Activated naive CD8-positive, alpha-beta T cell treated with anti-CD3 and anti-CD28 coated beads, Interleukin-2, amount 50 U/mL, for 16 hours (primary cell): ENCODE results near the gene CHRNA1.

Source experiments
- DNase-seq: peaks from one replicate; pipeline ENCODE4 v3.0.0-alpha.2; 2020; ENCODE audit warnings: low read depth, low spot score

The CHRNA1 gene

DNA sequence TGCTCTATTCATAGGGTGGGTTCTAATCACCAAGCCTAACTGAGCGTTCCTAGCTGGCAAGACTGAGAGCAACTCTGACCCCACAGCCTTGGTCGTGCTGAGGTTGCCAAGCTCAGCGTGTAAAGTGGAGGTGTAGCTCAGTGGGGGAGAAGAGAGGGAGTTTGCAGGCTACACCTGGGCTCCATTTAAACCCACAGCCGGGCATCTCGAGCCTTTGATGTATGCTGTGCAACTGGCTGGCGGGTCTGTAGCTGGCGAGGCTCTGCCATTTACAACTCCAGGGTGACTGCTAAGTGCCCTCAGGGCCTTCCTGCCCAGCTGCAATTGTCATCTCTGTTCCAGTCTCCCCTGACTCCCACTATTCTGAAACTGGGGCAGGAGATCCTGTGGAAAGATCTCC is 20.0 kb upstream of the CHRNA1 start:
- no peak for DNase-seq

GRCh38 chr2:174781996-174782395 is 17.7 kb upstream of the CHRNA1 start:
- DNase-seq, result no peak

- no peak for DNase-seq
Measured at GRCh38 chr2:174781298-174781697, 17.0 kb upstream of the CHRNA1 start.

DNA sequence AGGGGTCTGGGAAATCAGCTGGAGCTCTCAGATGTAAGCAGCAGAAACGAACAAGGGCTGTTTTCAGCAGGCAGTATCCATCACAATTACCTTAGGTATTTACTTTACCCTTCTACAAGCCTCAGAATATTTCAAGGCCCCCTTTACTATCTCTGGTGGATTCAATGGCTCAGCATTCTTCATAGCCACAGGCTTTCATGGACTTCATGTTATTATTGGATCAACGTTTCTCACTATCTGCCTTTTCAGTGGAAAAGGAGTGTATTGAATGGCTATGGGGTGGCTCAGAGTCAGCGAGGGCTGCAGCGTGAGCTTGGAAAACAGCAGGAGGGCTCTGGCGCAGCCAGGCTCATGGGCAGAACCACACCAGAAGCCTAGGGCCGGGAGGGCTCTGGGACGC is 16.6 kb upstream of the CHRNA1 start:
- DNase-seq, result no peak

DNA sequence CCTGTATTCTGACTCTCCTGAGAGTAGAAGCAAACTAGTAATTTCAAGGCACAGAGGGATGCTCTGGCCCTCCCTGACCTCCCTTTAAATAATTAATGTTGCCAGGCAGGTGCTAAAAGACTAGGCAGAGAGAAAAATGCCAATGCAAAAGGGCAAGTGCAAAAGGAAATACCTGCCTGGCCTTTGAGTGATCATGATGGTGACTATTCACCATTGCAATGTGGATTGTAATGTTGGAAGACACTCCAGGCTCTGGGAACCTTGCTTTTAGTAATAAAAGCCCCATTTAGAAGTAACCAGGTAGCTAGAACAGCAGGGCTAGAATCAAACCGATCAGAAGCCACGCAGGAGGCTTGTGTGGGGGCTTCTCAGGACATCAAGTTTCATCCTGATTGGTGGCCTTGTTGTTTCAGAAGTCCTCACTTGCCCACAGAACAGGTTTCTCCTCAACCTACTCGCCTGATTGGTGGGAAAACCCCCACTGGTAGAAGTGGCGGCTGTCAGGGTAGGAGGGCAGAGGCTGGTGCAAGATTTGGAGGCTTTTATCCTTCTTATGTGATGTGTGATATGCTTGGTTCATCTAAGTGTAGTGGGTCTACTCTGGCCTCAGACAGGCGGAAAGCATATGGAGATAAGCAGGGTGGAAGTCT is 16.0 kb upstream of the CHRNA1 start:
- no peak for DNase-seq

DNA sequence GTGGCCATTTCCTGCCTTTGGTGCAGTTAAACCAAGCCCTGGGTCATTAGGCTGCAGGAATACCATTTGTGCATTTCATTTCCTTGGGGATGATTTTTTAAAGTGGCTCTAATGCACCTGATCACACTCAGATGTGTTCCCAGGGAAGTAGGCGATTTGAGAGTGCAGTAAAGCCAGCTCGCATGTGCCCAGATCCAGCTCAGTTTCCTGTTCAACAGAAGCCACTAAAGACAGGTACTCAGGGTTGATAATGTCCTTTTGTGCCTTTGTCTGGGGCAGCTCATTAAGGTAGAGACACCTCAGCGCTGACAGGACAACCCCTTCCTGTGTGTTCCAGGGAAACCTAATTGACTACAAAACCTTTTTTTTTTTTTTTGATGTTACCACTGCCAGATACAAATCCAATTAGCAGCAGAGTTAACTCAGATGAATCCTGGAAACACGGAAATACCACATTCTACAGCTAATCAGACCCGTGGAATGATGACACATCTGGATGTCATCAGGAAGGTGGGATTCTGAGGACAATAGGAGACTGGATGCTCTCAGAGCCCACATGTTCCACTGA is 15.2 kb upstream of the CHRNA1 start:
- DNase-seq, result no peak

GRCh38 chr2:174778085-174778981 is 14.1 kb upstream of the CHRNA1 start:
- peak; percentile 40 for DNase-seq

DNA sequence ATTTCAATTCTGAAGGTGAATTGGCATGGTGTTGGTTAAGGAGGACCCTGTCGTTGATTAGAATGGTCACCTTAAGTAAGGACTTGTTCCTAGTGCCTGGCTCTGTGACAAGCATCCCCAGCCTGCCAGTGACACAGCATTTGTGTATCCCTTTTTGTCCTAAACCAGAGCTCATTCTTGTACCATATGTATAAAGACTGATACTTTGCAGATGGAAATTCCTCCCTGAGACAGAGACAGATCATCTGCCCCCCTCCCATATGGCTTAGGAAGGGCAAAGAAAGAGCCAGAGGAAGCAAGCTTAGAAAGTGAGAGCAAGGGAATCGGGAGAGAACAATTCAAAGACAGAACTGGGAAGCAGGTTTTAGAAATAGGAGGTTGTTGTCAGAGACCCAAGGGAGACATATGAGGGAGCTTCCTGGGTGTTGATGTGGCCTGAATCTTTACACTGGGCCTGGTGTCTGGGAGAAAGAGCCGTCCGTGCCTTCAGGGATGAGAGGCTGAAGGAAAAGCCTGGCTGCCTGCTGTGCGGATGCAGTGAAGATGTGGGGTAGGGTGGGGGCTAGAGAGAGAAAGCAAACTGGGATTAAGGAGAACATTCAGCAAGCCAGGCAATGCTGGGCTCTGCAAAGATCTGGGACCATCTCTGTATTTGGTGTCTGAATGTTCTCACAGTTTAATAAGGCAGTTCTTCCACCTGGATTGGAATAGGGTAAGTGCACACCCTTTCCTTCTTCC is 13.2 kb upstream of the CHRNA1 start:
- DNase-seq, result no peak

DNA sequence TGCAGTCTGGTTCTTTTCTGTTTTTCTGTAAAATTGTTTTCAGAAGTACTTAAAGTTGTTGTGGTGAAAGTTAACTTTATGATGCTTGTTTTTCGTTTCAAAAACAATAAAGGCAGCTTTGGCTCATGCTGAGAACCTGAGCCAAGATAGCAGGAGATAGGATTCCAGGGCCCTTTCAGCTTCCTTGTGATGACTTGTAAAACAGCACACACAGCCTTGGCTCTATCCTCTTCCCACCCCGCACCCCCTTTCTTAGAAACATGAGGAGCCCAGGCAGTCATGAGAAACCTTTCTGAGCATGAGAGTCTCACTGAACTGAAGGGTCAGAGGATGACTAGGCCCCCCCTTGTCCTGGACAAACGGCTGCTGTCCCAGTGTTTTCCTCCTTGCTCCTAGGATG is 12.4 kb upstream of the CHRNA1 start:
- DNase-seq, result no peak

GRCh38 chr2:174776223-174776622 is 12.0 kb upstream of the CHRNA1 start:
- no peak for DNase-seq

- DNase-seq, result no peak
Measured at GRCh38 chr2:174775571-174775980, 11.3 kb upstream of the CHRNA1 start.

- DNase-seq, result no peak
Measured at GRCh38 chr2:174774886-174775285, 10.6 kb upstream of the CHRNA1 start.

DNA sequence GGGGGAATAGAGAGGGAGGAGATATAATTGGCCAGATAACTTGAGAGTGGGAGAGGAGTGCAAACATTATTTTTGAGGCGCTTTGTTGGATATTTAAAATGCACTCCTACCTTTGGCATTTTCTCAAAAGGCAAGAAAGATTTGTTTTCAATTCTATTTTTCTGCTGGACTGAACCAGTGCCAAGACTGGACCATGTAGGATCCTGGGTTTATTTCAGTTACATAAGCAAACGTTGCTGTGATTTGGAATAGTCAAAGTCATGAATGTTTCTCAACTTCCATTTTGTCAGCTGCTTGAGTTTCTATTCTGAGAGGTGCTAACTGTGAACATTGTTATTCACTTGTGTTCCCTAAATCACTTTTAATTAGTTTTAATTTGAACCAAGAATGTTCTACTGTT is 8.9 kb upstream of the CHRNA1 start:
- no peak for DNase-seq

DNA sequence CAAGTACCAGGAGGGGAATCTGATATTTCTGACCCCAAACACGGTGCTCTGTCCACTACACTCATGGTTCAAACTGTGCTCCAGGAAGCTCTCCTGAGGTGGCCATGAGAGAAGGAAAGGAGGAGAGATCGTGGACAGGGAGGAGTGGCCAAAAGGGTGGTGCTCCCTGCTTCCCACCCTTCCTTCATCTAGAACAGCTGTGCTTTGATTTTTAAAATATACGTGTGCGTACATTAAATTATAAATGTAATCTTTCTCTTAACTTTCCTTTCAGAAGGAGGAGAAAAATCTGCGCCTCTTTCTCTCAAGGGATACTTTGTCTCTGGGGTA is 8.2 kb upstream of the CHRNA1 start:
- DNase-seq, result no peak

GRCh38 chr2:174771631-174772471 is 7.6 kb upstream of the CHRNA1 start:
- DNase-seq, result no peak

DNA sequence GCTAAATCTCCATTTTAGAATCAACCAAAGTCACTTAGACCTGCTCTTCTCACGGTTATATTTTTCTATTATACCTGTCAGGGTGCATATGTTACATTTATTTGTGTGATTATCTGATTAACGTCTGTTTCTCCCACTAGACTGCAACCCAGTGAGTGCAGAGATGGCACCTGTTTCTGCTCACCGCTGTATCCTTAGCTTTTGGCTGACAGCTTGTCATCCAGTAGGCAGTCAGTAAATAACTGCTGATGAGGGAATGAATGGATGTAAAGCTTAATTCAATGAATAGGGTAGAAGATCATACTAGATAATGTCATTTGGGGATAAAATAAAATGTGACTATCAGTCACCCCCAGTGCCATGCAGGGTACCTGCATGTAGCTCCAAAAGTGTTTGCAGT is 6.9 kb upstream of the CHRNA1 start:
- DNase-seq, result no peak

DNA sequence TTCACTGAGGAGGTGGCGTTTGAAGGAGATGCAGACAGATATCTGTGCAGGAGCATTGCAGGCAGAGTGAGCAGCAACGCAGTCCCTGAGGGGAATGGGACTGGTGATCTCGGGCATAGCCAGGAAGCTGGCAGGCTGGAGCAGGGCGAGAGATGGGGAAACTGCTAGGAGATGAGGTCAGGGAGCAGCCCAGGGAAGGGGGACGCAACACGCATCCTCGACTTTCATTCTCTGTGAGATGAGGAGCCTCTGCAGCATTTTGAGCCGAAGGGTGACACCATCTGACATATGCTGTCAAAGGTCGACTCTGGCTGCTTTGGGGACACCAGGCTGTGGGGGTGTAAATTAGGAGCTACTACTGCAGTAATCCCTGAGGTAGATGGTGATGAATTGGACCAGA is 4.3 kb upstream of the CHRNA1 start:
- no peak for DNase-seq

DNA sequence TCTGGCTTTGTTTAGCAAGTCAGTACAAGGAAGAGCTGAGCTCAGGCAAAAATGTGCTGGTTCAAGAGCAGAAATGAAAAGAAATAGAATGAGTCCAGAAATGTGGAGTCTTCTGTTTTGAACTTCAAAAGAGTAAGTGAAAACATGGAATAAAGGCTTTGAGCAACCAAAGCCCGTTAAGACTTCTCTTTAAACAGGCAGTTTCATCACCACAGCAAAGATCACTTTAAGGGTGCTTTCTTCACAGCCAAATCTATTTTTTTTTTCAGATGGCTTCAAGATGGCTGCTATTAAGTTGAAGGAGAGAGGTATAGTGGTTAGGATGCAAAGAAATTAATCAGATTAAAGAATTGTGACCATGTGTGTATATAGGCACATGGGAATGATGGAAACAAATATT is 2.0 kb upstream of the CHRNA1 start:
- DNase-seq, result no peak

GRCh38 chr2:174765576-174765975 is 1.3 kb upstream of the CHRNA1 start:
- no peak for DNase-seq

DNA sequence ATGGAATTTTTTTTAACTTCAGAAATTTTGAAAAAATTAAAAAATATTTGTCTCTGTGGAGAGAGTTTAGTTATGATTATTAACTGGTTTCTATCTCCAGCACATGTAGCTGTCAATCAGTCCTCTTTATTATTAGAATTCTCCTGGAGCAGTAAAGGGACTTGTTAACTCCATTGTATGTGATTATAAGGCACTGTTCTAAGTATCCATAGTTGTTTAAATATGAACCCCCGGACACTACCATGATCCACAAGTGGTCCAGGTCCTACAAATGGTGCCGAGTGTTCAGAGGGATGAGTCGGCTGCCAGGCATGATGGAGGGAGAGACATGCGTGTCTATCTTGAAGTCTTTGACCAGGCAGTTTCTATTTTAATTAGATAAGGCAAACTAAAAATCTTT is 492 bp downstream of the CHRNA1 start:
- DNase-seq, result no peak

DNA sequence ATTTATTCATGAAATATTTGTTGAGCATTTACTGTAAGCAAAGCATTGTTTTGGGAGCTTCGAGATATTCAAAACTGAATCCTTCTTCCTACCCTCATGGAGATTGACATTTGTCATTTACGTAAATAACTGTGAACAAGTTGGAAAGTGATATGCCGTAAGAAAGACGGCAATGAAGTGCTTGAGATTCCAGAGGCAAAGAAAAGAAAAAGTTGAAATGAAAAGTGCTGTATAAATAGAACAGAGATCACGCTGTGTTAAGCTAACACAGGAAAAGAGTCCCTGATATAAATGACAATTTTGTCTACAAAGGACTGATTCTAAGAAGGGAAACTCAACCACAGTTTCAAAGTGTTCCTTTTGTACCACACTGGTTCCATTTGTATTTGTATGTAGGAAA is 1.8 kb downstream of the CHRNA1 start:
- no peak for DNase-seq
